ENCODE data around the gene DROSHA.

DNA sequence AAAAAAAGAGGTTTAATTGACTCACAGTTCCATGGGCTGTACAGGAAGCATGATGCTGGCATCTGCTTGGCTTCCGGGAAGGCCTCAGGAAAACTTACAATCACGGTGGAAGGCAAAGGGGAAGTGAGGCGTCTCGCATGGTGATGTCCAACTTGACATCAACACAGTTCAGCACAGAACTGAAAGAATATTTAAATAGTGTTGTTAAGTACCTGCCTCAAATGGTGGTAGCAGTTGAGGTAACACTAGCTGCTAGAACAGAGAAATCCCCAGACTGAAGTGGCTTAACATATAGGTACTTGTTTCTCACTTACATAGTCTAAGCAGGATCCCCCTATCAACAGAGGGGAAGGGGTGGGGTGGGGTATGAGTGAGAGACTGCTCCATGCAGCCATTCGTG is 141.6 kb downstream of the DROSHA start:
- no peak for TF ChIP-seq POLR2A (IDR thresholded peaks at IDR 0.05; ENCODE audit: low read depth, low read length)
- TF ChIP-seq POLR2AphosphoS5 (IDR thresholded peaks at IDR 0.05; ENCODE audit: low read depth, low read length) = no peak

All from GM12891 (cell line).